GM18870 (cell line): ENCODE results near the gene ADGRB3.

ENCODE experiments used
- ATAC-seq: cut with Tn5 transposase; IDR thresholded peaks from one replicate; pipeline ENCODE4 v1.9.1; 2021; ENCODE audit warnings: moderate library complexity; ENCODE audit not compliant: unreplicated experiment

ADGRB3 gene

DNA sequence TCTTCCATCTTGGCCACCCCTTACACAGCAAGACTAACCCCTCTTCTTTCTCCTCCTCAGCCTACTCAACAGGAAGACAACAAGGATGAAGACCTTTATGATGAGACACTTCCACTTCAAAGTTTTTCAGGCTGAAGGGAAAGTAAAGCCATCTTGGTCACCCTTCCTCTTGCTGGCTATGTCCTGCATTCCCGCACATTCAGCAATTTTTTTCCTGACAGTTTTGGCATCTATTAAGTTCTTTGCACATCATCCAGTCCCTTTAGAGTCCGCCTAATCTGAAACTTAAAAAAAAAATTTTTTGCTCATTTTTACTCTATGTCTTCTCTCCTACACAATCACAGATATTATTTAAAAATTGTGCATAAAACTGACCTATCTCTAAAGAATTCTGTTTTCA is 668.3 kb downstream of the ADGRB3 start:
- no peak for ATAC-seq

DNA sequence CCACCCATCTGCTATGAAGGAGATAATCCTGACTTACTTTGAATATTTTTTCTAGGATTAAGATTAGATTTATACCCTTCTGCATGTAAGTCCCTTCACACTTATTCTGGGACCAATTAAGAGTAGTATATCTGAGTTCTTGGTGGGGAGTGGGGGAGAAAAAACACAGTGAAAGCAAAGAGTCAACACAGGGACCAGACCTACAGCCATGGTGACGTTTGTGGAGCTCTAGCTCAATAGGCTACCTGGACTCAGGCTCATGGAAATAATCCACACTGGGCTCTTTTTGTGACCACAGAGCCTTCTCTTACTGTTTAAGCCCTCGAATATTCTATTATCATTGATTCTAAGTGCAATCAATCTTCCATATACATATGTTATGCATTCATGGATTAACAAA is 670.4 kb downstream of the ADGRB3 start:
- no peak for ATAC-seq

DNA sequence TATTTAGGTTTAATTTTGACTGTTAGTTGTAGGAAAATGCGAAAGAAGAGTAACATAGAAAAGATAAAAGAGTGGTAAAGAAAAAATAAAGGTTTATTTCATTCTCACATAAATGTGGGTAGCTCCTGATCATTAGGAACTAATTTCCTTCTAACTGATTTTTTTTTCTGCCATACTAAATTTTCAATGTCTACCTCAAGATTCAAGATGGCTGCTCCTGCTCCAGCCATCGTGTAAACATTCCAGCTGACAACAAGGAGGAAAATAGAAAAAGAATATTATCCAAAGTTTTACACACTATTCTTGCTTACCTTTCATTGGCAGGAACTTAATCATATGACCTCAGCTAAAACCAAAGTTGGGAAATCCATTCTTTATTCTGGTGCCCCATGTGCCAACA is 673.5 kb downstream of the ADGRB3 start:
- no peak for ATAC-seq

- ATAC-seq, result no peak
Observed at GRCh38 chr6:69311888-69312287, 676.8 kb downstream of the ADGRB3 start.

DNA sequence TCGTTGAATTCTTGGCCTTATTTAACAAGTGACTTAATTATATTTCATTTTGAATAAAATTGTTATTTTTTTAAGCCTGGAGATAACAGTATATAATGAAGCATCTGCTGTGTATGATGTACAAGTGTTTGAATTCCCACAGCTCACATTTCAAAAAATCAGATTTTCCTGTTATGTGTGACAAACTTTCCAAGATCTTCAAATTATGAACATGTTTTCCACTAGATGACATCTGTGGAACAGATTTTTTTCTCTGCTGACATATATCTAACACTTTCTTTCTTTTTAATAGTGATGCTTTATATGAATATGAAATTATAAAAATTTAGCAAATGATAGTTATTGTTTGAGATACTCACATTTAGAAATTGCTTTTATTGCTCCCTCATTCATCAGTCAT is 678.9 kb downstream of the ADGRB3 start:
- no peak for ATAC-seq

DNA sequence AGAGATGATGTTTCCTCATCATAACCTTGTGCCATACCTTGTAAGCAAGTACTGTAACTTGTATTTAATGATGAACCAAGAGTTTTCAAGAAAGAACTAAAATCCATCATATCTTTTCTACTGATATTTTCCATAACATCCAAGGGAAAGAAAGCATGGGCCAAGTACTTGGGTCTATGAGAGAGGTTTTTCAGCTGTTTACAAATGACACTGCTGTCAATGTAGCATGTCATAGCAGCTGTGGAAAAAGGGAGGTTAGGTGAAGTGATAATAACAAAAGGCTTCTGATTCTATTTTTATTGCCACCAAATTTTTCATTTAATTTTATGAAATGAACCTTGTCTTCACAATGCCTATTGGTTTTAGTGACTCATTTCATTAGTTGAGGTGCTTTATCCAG is 679.4 kb downstream of the ADGRB3 start:
- ATAC-seq, result no peak

DNA sequence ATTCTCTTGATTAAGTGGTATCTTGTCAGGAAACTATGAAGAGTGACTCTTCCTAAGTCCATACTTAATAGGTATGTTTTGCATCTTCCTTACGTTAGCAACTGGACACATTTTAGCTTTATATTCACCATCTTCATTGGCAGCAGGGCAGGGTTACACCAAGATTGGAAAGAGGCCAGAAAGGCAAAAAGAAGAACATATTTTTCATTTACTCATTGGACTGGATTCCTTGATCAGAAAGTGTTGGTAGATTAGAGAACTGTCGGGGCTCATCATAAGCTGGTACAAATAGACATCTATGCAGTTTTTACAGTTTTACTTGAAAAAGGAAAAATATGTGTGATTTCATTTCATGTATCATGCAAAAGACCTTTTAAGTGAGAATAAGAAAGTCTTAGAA is 696.8 kb downstream of the ADGRB3 start:
- ATAC-seq, result no peak

DNA sequence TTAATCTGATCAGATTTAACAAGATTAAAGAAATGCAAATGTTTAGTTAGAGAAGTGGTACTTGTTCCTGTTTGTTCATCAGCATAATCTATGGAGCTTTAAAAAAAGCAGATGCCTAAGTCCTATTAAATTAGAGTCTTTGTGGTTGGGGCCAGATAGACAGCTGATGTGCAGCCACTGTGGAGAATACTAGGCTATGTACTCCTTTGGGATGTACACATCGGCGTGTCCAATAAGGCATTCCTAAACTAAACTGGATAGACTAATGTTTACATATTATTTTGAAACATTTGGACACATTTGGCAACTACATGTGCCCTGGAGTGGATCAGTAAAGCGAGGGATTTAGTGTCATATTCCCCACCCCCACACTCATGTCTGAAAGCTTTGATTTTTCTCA is 702.2 kb downstream of the ADGRB3 start:
- ATAC-seq, result no peak

GRCh38 chr6:69338431-69339162 is 703.5 kb downstream of the ADGRB3 start:
- ATAC-seq, result no peak

DNA sequence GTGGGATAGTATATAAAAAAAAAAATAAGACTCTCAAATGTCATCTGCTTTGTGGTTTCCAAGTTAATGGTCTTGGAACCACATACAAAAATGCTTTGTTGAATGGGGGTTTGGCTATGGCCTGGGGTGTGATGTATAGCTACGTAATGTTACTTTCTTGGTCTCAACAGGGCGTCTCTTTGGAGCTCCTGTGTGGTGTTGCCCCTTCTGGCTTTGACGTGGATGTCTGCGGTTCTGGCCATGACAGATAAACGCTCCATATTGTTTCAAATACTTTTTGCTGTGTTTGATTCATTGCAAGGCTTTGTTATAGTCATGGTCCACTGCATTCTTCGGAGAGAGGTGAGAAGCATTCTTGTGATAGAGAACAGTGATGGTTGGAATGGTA is 704.1 kb downstream of the ADGRB3 start:
- no peak for ATAC-seq

GRCh38 chr6:69340196-69340595 is 705.1 kb downstream of the ADGRB3 start:
- no peak for ATAC-seq

DNA sequence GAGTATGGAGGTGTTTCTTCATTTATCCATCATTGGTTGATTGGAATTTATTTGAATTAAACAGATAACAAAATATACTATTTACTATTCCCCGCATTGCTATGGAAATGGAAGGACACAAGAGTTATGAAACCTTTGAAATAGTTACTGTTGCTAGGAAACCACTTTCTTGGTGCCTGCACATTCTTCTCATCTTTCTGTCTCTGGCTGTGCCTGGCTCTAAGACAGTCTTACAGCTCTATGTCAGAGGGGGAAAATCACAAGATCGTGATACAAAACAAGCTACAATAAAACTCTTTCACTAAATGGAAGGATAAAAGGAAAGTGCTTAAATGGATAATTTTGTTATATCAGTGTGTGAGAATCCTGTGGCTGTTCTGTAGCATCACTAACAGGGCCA is 708.8 kb downstream of the ADGRB3 start:
- ATAC-seq, result no peak

DNA sequence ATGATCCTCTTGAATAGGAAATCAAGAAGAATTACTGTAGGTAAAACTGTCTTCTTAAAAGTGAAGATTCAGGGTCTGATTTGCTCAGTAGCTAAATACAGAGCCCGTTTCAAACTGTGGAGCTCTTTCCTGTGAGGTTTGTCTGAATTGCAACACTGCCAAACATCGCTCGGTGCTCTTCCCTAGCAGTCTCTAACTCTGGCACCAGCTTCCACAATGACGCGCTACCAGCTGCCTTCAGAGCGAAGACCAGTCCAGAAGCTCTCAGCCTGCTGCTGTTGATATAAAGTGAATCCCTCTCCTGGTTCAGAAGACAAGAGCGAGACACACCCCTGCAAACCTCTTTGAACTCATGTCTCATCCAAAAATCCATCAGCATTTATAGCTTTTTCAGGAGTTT is 714.7 kb downstream of the ADGRB3 start:
- ATAC-seq, result no peak

DNA sequence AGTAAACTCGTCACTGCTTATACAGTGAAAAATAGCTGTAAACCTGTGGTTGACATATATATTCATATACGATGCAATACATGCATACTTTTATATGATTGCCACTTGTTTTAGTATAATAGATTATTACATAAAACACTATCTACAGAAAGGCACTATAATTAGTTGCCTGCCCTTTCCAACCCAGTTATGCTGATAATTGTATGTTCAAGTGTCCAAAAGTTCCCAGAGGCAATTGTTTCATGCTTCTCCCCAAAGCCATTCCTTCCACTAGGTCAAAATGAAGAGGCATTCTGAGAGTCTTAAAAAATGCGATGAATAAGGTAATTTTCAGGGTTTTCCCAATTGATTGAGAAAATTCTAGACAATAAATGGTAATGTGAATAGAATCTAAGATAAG is 727.1 kb downstream of the ADGRB3 start:
- no peak for ATAC-seq

GRCh38 chr6:69366831-69367230 is 731.7 kb downstream of the ADGRB3 start:
- no peak for ATAC-seq

DNA sequence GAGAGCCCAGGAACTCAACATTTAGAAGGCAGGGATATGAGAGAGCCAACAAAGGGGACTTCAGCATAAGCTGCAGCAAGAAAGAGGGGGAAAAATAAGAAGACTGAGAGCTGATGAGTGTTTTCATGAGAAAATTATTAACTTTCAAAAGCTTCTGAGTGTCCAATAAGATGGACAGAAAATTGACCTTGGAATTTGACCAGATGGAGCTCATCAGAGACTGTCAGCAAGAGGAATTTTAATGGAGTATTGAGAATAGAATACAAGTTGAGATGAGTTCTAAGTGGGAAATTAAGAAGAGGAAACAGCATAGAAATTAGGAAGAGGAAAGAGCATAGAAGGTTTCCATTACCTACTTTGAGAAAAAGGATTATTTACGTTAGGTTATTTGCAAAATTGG is 733.5 kb downstream of the ADGRB3 start:
- no peak for ATAC-seq

- ATAC-seq, result no peak
Observed at GRCh38 chr6:69370763-69371162, 735.7 kb downstream of the ADGRB3 start.

DNA sequence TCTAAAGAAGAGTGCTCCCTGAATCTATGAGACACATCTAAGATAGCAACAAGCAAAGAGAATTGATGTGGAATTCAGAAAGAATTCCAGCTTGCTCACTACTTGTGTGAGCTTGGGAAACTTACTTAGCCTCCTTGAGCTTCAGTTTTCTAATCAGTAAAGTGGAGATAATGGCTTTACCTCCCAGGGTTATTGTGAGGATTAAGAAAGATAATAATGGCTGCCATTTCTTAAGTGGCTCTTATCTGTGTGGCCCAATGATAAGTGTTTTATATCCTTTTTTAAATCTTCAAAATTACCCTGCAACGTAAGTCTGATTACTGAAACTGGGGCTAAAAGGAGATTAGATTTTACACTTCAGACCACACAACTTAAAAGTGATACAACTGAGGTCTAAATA is 743.2 kb downstream of the ADGRB3 start:
- ATAC-seq, result no peak

GRCh38 chr6:69379518-69379917 is 744.4 kb downstream of the ADGRB3 start:
- no peak for ATAC-seq

- no peak for ATAC-seq
Observed at GRCh38 chr6:69383627-69384026, 748.5 kb downstream of the ADGRB3 start.

DNA sequence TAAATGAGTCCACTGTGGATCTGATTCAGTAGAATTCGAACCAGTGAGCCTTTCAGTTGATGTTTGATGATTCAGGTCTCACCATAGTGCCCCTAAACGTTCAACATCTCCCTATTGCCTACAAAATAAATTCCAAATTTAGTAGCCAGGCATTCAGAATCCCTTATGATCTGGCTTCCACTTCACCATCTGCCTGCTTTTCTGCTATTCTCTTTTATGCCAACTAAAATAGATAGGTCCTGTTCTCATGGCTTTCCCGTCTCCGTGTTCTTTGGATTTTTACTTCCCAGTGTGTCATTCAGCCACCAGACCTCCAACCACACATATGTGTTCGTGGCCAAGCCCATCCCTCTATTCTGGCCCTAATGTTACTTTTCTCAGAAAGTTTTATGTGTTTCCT is 751.3 kb downstream of the ADGRB3 start:
- no peak for ATAC-seq

- ATAC-seq, result no peak
Observed at GRCh38 chr6:69390125-69390524, 755.0 kb downstream of the ADGRB3 start.

DNA sequence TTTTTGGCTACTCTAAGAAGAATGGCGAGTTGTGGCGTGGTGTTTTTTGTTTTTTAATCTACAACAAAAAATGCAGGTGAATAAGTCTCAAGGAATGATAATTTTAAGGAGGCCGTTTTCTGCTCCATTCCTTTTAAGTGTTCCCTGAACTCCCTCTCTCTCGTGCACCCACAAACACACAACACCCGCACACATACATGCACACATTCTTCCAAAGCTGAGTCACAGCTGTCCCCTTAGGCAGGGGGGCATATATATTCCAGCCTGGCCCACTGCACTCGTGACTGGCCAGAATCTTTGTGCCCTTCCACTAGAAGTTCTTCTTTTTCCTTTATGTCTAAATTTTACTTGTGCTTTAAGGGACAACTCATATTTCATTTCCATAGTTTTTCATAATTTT is 756.0 kb downstream of the ADGRB3 start:
- no peak for ATAC-seq
